GM15510 (cell line): Measurements from ENCODE around the gene KIAA0753.

Experiments
- POLR2A ChIP-seq: IDR thresholded peaks from 3 replicates; pipeline ENCODE4 v1.6.1; 2011; ENCODE audit warnings: borderline replicate concordance; ENCODE audit not compliant: insufficient read length; ENCODE audit errors: extremely low read depth

The KIAA0753 gene

DNA sequence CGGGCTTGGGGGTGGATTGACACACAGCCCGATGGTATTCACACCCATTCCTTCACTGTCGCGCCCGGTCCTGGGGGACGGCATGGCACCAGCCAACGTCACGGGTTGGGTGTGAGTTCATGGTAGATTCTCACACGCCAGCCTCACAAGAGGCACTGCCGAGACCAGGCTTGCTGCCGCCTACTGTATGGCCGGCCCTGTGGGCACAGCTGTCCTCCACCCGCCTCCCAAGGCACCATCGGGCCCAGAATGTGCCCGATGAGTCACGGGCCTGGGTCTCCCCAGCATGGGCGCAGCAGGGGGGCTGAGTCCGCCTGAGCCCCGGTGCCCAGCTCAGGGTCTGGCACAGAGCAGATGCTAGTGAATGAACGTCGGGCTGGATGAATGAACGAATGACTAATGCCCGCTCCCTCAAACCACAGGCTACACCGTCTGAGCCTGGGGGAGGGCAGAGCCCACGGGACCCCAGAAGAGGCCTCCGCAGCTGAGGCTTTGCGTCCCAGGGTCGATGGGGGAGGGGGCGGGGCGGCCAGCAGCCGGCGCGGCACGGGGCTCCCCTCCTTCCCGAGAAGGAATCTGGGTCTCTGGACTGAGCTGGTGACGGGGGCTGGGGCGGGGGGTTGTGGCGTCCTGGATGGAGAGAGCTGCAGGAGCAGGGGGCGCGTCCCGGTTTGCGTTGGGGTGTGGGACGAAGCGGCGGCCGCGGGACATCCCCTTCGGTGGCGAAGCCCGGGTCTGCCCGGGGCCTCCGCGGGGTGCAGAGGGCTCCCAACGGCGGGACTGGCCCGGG, 85.0 kb downstream of the KIAA0753 start:
- no peak for TF ChIP-seq POLR2A

DNA sequence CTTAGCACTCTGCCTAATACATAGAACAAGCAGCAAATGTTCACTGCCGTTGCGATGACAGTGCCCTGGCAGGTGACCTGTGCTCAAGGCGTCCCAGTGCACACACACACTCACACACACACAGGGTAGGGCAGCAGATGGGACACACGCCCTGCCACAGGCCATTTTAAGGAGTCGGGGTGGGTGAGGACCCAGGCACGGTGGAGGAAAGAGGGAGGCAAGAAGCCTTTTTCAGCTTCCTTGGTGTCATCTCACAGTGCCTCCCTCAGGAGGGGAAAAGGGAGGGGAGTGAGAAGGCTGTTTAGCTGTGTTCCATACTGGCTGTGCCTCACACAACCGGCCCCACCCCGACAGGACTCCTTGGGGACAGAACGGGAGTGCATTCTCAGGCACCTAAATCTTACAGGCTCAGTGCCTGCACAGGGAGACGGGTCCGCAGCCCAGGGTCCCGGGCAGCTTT, 85.6 kb downstream of the KIAA0753 start:
- TF ChIP-seq POLR2A: no peak

DNA sequence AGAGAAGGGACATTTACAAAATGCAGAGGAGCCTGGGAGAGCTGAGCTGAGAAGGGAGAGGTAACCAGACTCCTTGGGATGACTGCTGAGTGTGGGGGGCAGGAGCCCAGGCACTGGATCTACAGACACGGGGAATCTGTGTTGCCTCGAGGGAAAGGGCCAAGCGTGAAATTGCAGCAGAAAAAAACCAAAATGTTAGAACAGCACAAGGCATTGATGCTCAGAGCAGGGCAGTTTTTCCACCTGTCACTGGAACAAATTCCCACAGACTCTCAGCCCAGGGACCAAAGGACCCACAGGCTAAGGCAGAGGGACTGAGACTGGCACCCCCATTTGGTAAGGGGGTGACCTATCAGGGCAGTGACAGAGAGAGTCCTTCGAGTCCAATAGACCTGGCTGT, 86.2 kb downstream of the KIAA0753 start:
- no peak for TF ChIP-seq POLR2A

DNA sequence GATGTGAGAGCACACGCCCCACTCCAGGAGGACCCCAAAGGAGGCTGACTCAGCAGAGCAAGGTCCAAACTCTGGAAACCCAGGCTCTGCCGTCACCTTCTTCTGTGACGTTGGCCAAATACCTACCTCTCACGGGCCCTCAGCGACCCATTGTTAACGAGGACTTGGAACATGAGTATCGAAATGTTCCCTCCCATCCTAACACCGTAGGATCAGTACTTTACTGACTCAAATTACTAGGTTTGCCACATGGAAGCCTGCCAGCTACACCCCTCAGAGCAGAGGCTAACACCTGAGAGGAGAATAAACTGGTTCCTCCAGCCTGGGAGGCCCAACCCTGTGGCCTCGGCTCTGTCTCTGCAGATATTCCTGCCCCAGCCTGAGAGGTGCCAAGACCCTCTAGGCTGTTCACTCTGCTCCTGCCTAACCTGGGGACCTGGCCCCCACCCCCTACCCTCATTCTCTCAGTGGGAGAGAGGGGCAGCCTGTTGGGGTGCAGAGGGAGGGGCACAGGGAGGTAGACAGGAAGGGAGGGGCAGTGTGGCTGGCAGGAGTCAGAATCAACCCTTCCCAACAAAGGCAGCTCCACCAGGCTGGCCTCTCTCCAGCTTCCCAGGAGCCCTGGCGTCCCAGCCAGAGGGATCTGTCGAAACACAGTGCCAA, 88.5 kb downstream of the KIAA0753 start:
- no peak for TF ChIP-seq POLR2A

DNA sequence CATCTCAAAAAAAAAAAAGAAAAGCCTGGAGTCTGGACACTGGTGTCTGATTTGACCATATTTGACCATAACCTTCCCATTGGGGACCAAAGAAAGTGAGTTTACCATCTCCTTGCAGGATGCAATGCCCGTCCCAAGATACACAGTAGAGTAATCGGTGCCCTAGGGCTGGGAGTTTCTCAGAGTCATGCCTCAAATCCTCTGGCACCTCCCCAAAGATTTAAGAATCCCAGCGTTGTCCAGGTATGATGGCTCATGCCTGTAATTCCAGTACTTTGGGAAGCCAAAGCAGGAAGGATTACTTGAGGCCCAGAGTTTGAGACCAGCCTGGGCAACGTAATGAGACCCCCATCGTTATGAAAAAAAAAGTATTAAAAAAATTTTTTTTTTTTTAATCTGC, 89.2 kb downstream of the KIAA0753 start:
- no peak for TF ChIP-seq POLR2A

DNA sequence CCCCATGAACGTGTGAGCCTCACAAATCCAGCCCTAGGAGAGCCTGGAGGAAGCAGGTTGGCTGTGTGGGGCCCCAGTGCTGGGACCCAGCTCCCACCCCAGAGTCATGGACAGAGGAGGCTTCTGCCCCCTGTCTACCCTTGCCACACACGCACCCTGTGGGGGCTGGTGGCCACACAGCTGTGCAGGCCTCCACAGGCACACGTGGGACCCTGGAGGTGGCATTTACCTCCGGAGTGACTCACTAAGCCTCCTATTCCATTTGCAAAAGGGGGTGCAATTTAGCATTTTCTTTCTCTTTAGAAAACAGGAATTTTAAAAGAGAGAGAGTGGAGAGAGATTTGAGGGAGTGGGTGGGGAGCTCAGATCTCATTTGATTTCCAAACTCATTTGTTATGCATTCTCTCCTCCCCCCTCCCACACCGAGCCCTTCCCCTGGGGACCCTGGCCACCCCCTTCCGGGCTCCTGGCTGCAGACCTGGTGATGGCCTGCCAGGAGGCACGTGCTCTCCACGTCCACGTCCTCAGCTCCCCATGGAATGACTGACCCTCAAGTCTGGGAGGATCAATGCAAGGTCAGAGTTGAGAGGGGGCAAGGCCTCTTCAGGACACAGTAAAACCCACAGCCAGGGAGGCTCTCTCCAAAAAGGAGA, 91.0 kb downstream of the KIAA0753 start:
- TF ChIP-seq POLR2A: no peak

DNA sequence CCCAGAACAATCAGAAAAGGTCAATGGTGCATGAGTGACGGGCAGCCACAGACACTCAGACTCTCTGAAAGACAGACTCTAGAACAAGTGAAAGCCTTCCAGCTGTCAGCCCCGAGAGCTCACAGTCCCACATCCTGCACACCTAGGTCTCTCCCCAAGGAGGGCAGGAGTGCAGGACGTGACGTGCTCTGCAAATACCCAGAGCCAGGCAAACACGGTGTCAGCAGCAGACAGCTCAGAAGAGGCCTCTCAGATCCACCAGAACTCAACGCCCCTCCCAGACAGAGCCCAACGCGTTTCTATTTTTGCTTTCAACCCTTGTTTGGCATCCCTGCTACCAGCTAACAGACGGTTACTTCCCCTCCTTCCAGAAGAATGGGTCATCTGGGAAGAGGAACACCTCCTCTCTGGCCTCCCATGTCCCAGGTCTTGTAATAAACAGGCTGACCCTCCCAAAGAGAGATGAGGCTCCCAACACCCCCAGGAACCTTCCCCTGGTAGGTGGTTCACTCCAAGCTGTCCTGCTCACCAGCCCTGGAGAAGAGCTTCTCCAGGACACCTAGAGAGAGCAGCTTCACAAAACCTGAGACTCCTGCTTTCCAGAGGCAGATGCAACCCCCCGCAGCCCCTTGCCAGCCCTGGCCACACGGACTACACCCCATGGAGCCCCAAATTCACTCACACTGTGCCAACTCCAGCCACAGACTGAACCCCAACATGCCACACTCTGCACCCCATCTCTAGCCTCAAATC, 91.8 kb downstream of the KIAA0753 start:
- TF ChIP-seq POLR2A: no peak

DNA sequence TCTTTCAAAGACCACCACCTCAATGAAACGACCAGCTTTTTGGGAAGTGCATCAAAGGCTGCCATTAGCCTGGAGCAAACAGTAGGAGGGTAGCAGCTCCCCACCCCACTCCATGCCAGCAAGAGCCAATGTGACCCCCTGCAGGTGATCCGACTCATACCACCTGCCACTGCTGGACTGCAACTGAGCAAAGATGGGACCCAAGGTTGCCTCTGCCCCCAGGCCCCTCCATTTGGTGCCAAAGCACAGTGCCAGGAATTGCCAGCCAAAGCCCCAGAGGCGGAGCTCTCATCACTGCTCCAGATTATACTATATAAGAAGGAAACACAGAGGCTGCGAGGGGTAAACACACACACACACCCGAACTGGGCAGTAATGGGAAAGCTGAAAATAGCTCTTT, 92.5 kb downstream of the KIAA0753 start:
- no peak for TF ChIP-seq POLR2A

DNA sequence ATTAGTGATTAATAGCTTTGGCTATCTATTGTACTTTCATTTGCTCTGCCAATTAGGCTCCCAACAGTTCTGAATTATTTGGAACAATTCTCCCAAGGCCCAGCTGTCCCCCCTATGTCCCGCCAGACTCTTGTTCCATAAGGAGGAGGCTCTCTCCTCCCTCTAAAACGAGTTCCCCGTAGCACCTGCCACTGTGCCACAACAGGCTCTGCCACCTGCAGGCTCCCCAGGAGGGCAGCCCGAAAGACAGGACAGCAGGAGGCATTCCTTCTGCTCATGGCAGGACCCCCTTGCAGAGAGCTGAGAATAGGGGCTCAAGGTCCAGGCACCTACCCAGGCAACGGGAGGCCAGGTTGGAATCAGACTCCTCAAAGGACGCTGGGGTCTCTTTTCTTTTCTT, 93.2 kb downstream of the KIAA0753 start:
- no peak for TF ChIP-seq POLR2A

DNA sequence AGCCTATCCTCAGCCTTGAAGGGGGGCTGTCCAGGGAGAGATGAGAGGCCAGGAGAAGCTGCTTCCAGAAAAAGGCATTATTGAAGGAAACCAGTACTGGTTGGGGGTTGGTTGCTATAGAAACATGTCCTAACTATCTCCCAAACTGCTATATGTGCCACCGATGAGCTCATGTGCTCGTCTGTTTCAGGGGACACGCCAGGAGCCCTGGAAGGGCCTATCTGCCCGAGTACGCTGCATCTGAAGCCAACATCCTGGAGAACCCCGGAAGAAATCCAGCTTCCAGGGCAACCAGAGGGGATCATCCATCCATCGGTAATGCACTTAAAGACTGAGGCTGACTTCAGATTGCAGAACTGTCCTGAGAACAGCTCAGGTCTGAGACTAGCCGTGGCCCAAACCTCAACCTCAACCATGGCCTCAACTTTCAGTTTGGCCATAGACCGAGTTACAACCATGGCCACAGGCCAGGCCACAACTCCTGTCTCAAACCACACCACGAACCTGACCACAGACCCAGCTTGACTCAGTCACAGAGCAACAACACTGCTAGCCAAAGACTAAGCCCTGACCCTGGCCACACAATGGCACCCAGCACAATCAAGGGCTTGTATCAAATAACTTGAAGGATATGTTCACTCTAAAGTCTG, 94.3 kb downstream of the KIAA0753 start:
- TF ChIP-seq POLR2A: no peak

DNA sequence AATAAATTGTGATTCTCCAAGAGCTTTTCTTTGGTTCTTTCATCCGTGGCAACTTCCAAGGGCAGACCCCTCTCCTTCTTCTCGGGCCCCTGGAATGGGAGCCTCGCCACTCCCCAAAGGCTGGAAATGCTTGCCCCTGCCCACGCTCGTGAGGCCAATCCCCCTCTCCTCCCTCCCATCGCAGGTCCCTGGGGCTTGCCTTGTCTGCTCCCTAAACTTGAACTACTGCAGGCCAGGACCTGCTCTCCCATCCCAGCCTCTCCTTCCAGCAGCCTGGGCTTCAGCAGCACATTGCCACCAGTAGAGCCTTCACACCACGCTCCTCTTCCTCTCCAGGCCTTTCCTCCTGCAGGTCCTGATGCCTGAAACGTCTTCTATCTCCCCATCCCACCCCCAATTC, 95.2 kb downstream of the KIAA0753 start:
- no peak for TF ChIP-seq POLR2A

DNA sequence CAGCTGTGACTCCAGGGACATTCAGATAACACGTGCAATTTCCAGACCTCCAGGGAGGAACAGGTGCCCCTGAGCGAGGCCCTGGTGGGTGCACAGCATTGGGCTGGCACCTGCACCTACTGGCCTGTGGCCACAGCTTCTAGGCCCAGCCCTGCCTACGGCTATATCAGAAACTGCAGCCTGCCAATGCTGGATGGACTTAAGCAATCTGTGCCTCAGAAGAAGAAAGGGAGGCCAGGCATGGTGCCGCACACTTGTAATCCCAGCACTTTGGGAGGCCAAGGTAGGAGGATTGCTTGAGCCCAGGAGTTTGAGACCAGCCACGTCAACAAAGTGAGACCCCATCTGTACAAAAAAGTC, 96.5 kb downstream of the KIAA0753 start:
- no peak for TF ChIP-seq POLR2A

DNA sequence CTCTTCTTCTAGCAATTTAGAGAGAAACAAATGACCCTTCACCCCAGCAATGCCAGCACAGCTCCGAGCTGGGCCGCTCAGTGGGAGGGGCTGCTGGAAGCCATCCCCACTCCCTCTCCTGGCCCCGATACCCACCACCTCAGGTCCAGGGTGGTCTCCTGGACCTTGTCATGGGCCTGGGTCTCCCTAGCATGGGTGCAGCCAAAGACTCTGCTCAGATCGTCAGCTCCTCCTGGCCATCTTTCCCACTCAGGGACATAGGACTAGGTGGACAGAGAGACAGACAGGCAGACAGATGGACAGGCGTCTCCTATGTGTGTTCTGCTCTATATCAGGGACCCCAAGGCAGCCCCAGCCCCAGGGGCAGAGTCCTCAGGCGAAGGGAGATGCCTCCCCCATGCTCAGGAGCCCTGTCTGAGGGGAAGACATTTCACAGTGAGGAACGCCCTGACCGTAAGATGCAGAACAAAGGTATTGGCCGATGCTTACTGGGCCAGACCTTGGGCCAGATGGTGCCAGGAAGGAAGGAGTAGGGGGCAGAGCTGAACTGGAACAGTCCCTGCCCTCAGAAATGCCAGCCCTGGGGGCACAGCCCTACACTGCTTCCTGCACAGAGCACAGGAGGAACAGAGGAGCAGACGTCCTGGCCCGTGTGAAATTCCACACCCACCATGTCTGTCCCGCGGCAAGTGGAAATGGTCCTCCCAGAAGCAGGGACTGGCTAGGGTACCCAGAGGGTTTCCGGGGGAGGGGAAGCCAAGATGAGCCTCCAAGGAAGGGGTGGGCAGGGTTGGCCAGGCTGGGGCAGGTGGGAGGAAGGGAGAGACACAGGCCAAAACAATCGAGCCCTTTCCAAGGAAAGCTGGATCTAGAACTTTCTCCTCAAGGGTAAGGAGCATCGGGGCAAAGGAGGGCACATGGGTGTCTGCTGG, 97.2 kb downstream of the KIAA0753 start:
- TF ChIP-seq POLR2A: no peak

DNA sequence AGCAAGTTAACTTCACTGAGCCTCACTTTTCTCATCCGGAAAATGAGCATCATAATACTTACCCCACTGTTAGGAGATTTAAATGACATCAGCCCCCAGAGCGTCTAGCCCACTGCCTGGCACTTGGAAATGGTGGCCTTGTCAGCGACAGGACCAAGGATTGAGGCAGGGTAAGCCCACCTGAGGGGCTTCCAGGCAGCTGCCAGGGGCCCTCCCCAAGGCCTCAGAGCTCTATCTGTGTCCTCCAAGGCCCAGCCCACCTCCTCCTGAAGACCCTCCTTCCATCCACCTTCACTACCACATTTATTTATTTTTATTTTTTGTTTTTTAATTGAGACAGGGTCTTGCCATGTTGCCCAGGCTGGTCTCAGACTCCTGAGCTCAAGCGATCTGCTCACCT, 97.9 kb downstream of the KIAA0753 start:
- TF ChIP-seq POLR2A: no peak

DNA sequence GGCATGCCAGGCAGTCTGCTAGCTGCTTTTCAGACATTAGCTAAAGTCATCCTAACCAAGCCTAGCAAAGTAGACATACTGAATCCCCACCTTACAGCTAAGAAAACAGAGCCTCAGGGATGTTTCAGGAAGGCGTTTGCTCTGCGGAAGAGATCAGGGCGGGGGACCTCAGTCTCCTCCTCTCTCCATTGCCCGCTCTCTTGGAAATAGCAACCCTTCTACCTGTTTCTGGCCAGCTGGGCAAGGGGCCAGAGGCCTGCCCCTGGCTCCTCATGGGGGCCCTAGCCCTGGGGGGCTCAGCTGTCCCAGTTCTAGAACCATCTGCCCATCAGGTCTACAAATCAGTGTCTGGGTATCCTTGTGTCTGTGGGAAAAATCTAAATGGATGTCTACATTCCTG, 98.6 kb downstream of the KIAA0753 start:
- no peak for TF ChIP-seq POLR2A
